Hippocampal formation (tissue), 2 donors: Measurements from ENCODE around the gene THAP7.

Experiments used
- DNase-seq, 2 donors: peaks; one replicate each; lab custom pipeline; 2025; lab: John Stamatoyannopoulos, UW

Gene THAP7

GRCh38 chr22:21030621-21031544 is 29.0 kb upstream of the THAP7 start:
- DNase-seq: no peak

GRCh38 chr22:21030032-21030431 is 28.1 kb upstream of the THAP7 start:
- DNase-seq: no peak

- DNase-seq: no peak
These were observed 27.6 kb upstream of the THAP7 start for GRCh38 chr22:21029486-21030025.

- no peak for DNase-seq
These were observed 26.6 kb upstream of the THAP7 start for GRCh38 chr22:21028277-21029251.

GRCh38 chr22:21026783-21027692 is 25.1 kb upstream of the THAP7 start:
- DNase-seq: no peak

GRCh38 chr22:21025763-21026755 is 24.1 kb upstream of the THAP7 start:
- DNase-seq: no peak

GRCh38 chr22:21025266-21025665 is 23.3 kb upstream of the THAP7 start:
- no peak for DNase-seq

- no peak for DNase-seq
These were observed 21.2 kb upstream of the THAP7 start for GRCh38 chr22:21022955-21023614.

- DNase-seq: no peak
These were observed 20.6 kb upstream of the THAP7 start for GRCh38 chr22:21022507-21022906.

GRCh38 chr22:21020802-21021429 is 19.0 kb upstream of the THAP7 start:
- DNase-seq: no peak

- no peak for DNase-seq
These were observed 16.4 kb upstream of the THAP7 start for GRCh38 chr22:21018314-21018713.

- no peak for DNase-seq
These were observed 14.9 kb upstream of the THAP7 start for GRCh38 chr22:21016644-21017420.

GRCh38 chr22:21015466-21016006 is 13.6 kb upstream of the THAP7 start:
- DNase-seq: no peak

GRCh38 chr22:21014726-21015465 is 13.0 kb upstream of the THAP7 start, which contains the start of gene P2RX6:
Gene P2RX6 (plus strand): TSS chr22:21015165. CDS start chr22:21015175, 10 bp downstream.
- DNase-seq: no peak

- peak; percentile 77 for DNase-seq
These were observed 12.3 kb upstream of the THAP7 start for GRCh38 chr22:21014202-21014725.

GRCh38 chr22:21013657-21014201 is 11.8 kb upstream of the THAP7 start:
- DNase-seq: no peak
